GM23338 (cell line): ENCODE measurements around the gene SARM1. TPM values are rescaled to one million over a fixed set of nuclear protein-coding genes. Genes with fewer than 3 reads are reported as not detected.

Experiments used
- EZH2 ChIP-seq: fragments of 200-600 bp; sonication (generic); IDR thresholded peaks from one replicate; pipeline ENCODE4 v1.8.0; 2017; ENCODE audit warnings: antibody characterized with exemption, mild to moderate bottlenecking, low read depth; ENCODE audit not compliant: unreplicated experiment
- JUNB ChIP-seq: IDR thresholded peaks from one replicate; pipeline ENCODE4 v1.6.1; 2016; ENCODE audit warnings: antibody characterized with exemption; ENCODE audit not compliant: unreplicated experiment
- NANOG ChIP-seq: IDR thresholded peaks from 2 replicates; pipeline ENCODE4 v1.6.1; 2016; ENCODE audit warnings: antibody characterized with exemption, borderline replicate concordance
- POLR2AphosphoS5 ChIP-seq: IDR thresholded peaks from 2 replicates; pipeline ENCODE4 v1.6.1; 2016; ENCODE audit warnings: antibody characterized with exemption, low read depth
- STAT1 ChIP-seq: IDR thresholded peaks from one replicate; pipeline ENCODE4 v1.6.1; 2016; ENCODE audit warnings: antibody characterized with exemption; ENCODE audit not compliant: unreplicated experiment
- ZNF331 ChIP-seq: fragments of 250-450 bp; sonication (Bioruptor Pico); IDR thresholded peaks from 2 replicates; pipeline ENCODE4 v1.5.0; 2020; ENCODE audit warnings: low read depth, mild to moderate bottlenecking, moderate library complexity
- polyA plus RNA-seq: library from polyadenylated mRNA; unstranded; fragments of >200 nt; fragmentation: Nextera tagmentation; extraction: Ambion mirVana; gene quantifications from 2 replicates; pipeline ENCODE4 v1.2.1, GENCODE V29; 2016
- total RNA-seq: library from RNA; depleted of rRNA; stranded (reverse); fragments of >200 nt; shearing (Covaris generic); gene quantifications from 2 replicates; pipeline ENCODE4 v1.2.3, GENCODE V29; 2014
- TF ChIP-seq, protein P1 (sequence below): fragments of 250-450 bp; sonication (Bioruptor Pico); IDR thresholded peaks from 2 replicates; pipeline ENCODE4 v1.5.0; 2020; ENCODE audit warnings: mild to moderate bottlenecking, moderate library complexity
- TF ChIP-seq, protein P2 (sequence below): IDR thresholded peaks from one replicate; pipeline ENCODE4 v1.6.1; 2018; ENCODE audit warnings: antibody characterized with exemption; ENCODE audit not compliant: unreplicated experiment

SARM1 gene
- total and polyA plus RNA-seq, 2 experiments from 2014 or later, result 0.89 to 15.3 TPM

DNA sequence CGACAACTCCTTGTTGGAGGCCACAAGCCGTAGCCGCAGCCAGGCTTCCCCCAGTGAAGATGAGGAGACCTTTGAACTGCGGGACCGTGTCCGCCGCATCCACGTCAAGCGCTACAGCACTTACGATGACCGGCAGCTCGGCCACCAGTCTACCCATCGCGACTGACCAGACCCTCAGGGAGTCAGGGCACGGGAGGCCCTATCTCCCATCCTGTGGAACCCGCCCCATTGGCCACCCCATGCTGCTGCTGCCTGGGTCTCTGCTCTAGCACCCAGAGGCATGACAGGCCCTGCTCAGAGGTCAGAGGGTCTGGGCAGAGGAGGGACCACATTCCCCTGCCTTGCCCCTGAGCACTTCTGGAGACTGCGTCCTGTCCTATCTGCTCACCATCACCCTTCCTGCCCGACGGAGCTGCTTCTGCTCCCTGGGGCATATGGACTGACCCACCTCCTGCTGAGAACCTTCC lies 27.0 kb upstream of the SARM1 start (continued):
- TF ChIP-seq, protein P1, sequence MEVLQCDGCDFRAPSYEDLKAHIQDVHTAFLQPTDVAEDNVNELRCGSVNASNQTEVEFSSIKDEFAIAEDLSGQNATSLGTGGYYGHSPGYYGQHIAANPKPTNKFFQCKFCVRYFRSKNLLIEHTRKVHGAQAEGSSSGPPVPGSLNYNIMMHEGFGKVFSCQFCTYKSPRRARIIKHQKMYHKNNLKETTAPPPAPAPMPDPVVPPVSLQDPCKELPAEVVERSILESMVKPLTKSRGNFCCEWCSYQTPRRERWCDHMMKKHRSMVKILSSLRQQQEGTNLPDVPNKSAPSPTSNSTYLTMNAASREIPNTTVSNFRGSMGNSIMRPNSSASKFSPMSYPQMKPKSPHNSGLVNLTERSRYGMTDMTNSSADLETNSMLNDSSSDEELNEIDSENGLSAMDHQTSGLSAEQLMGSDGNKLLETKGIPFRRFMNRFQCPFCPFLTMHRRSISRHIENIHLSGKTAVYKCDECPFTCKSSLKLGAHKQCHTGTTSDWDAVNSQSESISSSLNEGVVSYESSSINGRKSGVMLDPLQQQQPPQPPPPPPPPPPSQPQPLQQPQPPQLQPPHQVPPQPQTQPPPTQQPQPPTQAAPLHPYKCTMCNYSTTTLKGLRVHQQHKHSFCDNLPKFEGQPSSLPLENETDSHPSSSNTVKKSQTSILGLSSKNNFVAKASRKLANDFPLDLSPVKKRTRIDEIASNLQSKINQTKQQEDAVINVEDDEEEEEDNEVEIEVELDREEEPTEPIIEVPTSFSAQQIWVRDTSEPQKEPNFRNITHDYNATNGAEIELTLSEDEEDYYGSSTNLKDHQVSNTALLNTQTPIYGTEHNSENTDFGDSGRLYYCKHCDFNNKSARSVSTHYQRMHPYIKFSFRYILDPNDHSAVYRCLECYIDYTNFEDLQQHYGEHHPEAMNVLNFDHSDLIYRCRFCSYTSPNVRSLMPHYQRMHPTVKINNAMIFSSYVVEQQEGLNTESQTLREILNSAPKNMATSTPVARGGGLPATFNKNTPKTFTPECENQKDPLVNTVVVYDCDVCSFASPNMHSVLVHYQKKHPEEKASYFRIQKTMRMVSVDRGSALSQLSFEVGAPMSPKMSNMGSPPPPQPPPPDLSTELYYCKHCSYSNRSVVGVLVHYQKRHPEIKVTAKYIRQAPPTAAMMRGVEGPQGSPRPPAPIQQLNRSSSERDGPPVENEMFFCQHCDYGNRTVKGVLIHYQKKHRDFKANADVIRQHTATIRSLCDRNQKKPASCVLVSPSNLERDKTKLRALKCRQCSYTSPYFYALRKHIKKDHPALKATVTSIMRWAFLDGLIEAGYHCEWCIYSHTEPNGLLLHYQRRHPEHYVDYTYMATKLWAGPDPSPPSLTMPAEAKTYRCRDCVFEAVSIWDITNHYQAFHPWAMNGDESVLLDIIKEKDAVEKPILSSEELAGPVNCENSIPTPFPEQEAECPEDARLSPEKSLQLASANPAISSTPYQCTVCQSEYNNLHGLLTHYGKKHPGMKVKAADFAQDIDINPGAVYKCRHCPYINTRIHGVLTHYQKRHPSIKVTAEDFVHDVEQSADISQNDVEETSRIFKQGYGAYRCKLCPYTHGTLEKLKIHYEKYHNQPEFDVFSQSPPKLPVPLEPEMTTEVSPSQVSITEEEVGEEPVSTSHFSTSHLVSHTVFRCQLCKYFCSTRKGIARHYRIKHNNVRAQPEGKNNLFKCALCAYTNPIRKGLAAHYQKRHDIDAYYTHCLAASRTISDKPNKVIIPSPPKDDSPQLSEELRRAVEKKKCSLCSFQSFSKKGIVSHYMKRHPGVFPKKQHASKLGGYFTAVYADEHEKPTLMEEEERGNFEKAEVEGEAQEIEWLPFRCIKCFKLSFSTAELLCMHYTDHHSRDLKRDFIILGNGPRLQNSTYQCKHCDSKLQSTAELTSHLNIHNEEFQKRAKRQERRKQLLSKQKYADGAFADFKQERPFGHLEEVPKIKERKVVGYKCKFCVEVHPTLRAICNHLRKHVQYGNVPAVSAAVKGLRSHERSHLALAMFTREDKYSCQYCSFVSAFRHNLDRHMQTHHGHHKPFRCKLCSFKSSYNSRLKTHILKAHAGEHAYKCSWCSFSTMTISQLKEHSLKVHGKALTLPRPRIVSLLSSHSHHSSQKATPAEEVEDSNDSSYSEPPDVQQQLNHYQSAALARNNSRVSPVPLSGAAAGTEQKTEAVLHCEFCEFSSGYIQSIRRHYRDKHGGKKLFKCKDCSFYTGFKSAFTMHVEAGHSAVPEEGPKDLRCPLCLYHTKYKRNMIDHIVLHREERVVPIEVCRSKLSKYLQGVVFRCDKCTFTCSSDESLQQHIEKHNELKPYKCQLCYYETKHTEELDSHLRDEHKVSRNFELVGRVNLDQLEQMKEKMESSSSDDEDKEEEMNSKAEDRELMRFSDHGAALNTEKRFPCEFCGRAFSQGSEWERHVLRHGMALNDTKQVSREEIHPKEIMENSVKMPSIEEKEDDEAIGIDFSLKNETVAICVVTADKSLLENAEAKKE (CRISPR knock-in tag), result no peak
- TF ChIP-seq JUNB, result no peak
- no peak for TF ChIP-seq ZNF331 (CRISPR knock-in tag)
- TF ChIP-seq, protein P2, sequence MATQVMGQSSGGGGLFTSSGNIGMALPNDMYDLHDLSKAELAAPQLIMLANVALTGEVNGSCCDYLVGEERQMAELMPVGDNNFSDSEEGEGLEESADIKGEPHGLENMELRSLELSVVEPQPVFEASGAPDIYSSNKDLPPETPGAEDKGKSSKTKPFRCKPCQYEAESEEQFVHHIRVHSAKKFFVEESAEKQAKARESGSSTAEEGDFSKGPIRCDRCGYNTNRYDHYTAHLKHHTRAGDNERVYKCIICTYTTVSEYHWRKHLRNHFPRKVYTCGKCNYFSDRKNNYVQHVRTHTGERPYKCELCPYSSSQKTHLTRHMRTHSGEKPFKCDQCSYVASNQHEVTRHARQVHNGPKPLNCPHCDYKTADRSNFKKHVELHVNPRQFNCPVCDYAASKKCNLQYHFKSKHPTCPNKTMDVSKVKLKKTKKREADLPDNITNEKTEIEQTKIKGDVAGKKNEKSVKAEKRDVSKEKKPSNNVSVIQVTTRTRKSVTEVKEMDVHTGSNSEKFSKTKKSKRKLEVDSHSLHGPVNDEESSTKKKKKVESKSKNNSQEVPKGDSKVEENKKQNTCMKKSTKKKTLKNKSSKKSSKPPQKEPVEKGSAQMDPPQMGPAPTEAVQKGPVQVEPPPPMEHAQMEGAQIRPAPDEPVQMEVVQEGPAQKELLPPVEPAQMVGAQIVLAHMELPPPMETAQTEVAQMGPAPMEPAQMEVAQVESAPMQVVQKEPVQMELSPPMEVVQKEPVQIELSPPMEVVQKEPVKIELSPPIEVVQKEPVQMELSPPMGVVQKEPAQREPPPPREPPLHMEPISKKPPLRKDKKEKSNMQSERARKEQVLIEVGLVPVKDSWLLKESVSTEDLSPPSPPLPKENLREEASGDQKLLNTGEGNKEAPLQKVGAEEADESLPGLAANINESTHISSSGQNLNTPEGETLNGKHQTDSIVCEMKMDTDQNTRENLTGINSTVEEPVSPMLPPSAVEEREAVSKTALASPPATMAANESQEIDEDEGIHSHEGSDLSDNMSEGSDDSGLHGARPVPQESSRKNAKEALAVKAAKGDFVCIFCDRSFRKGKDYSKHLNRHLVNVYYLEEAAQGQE, result no peak
- no peak for TF ChIP-seq NANOG
- no peak for TF ChIP-seq POLR2AphosphoS5
- TF ChIP-seq STAT1, result no peak
- TF ChIP-seq EZH2, result no peak
